NT2/D1 (cell line): Measurements from ENCODE around the gene VEZF1.

ENCODE experiments used
- DNase-seq: peaks from one replicate; pipeline ENCODE4 v3.0.0-alpha.2; 2011; ENCODE audit warnings: low read depth, low spot score
- H3K27me3 ChIP-seq: 2 replicates; pipeline ENCODE4 v1.6.0; 2011; ENCODE audit warnings: mild to moderate bottlenecking; ENCODE audit not compliant: insufficient read length, insufficient read depth
- H3K36me3 ChIP-seq: 2 replicates; pipeline ENCODE4 v1.6.1; 2011; ENCODE audit warnings: mild to moderate bottlenecking, low read length, mixed read lengths; ENCODE audit not compliant: insufficient read depth, insufficient read length
- H3K4me1 ChIP-seq: 2 replicates; pipeline ENCODE4 v1.5.1; 2011; ENCODE audit not compliant: insufficient read depth, insufficient read length
- H3K4me3 ChIP-seq: 2 replicates; pipeline ENCODE4 v1.5.1; 2011; ENCODE audit warnings: low read depth; ENCODE audit not compliant: insufficient read length
- H3K9ac ChIP-seq: 2 replicates; pipeline ENCODE4 v1.6.0; 2011; ENCODE audit warnings: low read depth; ENCODE audit not compliant: insufficient read length
- H3K9me3 ChIP-seq: 2 replicates; pipeline ENCODE4 v1.5.1; 2011; ENCODE audit warnings: mild to moderate bottlenecking, low read length; ENCODE audit not compliant: insufficient read depth
- SUZ12 ChIP-seq: IDR thresholded peaks from 2 replicates; pipeline ENCODE4 v1.6.1; 2011; ENCODE audit not compliant: insufficient read length, insufficient read depth; ENCODE audit errors: extremely low read depth
- YY1 ChIP-seq: IDR thresholded peaks from 2 replicates; pipeline ENCODE4 v1.6.1; 2011; ENCODE audit not compliant: insufficient read length, insufficient read depth
- ZNF274 ChIP-seq: IDR thresholded peaks from 2 replicates; pipeline ENCODE4 v1.6.1; 2011; ENCODE audit warnings: mild to moderate bottlenecking, low read depth, low read length

VEZF1 gene

GRCh38 chr17:58004060-58004459, 16.0 kb upstream of the VEZF1 start:
- Histone ChIP-seq H3K4me3 (peak overlapping the region; percentile 99), H3K4me1 (no peaks in the 10 kb centered on the region), H3K9me3 (no peaks in the 10 kb centered on the region), H3K9ac (no peak overlapping the region), H3K36me3 (peaks cover 73% of the 10 kb centered on the region), H3K27me3 (no peaks in the 10 kb centered on the region)
- DNase-seq = no peak
- no peak for TF ChIP-seq SUZ12
- TF ChIP-seq YY1 = no peak
- TF ChIP-seq ZNF274 = no peak

DNA sequence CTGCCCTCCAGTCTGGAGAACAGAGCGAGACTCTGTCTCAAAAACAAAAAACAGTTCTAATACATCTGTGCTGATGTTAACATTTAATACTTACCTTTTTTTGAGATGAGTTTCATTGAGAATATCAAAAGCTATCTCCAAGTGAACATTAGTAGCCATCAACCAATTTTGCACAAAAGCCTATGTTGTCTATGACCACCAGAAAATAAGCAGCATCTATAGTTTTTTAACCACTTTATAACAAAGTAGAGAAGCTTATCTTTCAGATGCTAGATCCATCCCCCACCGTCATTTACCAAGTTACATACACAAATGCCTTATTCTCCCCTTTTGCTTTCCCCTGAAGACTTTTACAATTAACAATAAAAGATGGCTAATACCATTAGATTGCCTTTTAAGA, 14.9 kb upstream of the VEZF1 start:
- DNase-seq = no peak

DNA sequence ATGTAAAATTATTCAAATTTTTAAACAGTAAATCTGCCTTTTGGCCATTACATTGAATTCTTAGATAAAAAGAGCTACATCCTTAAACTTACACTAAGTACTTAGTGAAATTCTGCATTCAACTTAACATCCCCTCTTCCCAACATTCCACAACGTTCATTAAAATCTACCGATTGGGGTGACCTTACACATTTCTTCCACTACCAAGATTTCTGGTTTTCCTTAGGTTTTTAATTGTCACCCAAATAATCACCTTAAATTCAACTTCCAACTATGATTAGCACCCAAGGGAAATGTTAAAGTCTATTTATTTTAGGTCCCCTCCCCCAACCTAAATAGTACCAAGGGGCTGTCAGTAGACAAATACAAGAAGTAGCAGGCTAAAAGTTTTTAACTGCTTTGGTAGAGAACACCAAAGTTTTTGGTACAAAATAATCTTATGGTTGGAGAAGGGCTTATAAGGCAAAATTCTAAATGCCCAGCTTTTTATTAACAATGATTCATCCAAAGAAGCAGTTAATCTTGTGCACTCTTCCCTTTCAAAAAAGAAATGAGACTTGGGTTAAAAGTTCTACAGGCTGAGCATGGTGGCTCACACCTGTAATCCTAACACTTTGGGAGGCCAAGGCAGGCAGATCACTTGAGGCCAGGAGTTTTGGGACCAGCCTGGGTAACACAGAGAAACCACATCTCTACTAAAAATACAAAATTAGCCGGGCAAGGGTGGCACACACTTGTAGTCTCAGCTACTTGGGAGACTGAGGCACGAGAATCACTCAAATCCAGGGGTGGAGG, 14.3 kb upstream of the VEZF1 start:
- Histone ChIP-seq H3K36me3 (peaks cover 90% of the 10 kb centered on the region), H3K9me3 (no peaks in the 10 kb centered on the region), H3K4me1 (no peaks in the 10 kb centered on the region), H3K9ac (no peak overlapping the region), H3K27me3 (no peaks in the 10 kb centered on the region), H3K4me3 (no peak overlapping the region)
- no peak for DNase-seq
- no peak for TF ChIP-seq YY1
- no peak for TF ChIP-seq ZNF274
- no peak for TF ChIP-seq SUZ12

More for the DNA sequence above, 14.9 kb upstream of the VEZF1 start:
- TF ChIP-seq YY1 (no peak), SUZ12 (no peak), ZNF274 (no peak)
- H3K4me3 ChIP-seq = no peak overlapping the region
- H3K9me3 ChIP-seq = no peaks in the 10 kb centered on the region
- H3K36me3 ChIP-seq = peaks cover 84% of the 10 kb centered on the region
- H3K9ac ChIP-seq = no peak overlapping the region
- no peaks in the 10 kb centered on the region for H3K27me3 ChIP-seq
- H3K4me1 ChIP-seq = no peaks in the 10 kb centered on the region

GRCh38 chr17:58001461-58002124, 13.5 kb upstream of the VEZF1 start:
- Histone ChIP-seq H3K36me3 (peaks cover 94% of the 10 kb centered on the region), H3K4me3 (no peak overlapping the region), H3K4me1 (no peaks in the 10 kb centered on the region), H3K9me3 (no peaks in the 10 kb centered on the region), H3K9ac (no peak overlapping the region), H3K27me3 (no peaks in the 10 kb centered on the region)
- TF ChIP-seq SUZ12 = no peak
- no peak for TF ChIP-seq ZNF274
- no peak for TF ChIP-seq YY1
- no peak for DNase-seq

GRCh38 chr17:57999496-58000017, 11.5 kb upstream of the VEZF1 start:
- H3K36me3 ChIP-seq = peaks cover 75% of the 10 kb centered on the region
- H3K27me3 ChIP-seq = no peaks in the 10 kb centered on the region
- H3K4me1 ChIP-seq = peaks cover 3% of the 10 kb centered on the region
- no peak overlapping the region for H3K9ac ChIP-seq
- DNase-seq = no peak
- TF ChIP-seq YY1 (no peak), ZNF274 (no peak), SUZ12 (no peak)
- H3K4me3 ChIP-seq = no peak overlapping the region
- H3K9me3 ChIP-seq = no peaks in the 10 kb centered on the region

DNA sequence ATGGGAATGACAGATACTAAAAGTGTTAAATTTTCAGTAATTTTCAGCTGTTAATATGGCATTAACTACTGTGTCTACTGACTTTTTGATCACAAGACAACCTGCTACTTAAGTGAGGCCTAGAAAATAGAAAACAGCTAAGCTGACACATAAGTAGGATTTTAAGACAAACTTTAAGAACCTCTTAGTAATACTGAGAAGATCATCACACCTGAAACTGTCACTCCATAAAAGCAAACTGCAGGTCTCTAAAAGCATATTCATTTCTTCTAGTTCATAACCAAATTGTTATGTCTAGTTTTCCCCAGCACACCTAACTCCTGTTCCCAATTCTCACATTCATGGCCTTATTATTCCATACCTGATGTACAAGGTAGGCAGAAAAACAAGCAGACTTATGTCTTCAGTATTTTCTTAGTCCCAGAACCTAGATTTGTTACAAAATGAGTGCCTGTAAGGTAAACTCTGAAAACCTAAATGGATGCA, 11.0 kb upstream of the VEZF1 start:
- DNase-seq = no peak
- Histone ChIP-seq H3K36me3 (peaks cover 70% of the 10 kb centered on the region), H3K9me3 (no peaks in the 10 kb centered on the region), H3K27me3 (no peaks in the 10 kb centered on the region), H3K4me1 (peaks cover 3% of the 10 kb centered on the region), H3K4me3 (no peak overlapping the region), H3K9ac (no peak overlapping the region)
- no peak for TF ChIP-seq SUZ12
- TF ChIP-seq YY1 = no peak
- TF ChIP-seq ZNF274 = no peak

DNA sequence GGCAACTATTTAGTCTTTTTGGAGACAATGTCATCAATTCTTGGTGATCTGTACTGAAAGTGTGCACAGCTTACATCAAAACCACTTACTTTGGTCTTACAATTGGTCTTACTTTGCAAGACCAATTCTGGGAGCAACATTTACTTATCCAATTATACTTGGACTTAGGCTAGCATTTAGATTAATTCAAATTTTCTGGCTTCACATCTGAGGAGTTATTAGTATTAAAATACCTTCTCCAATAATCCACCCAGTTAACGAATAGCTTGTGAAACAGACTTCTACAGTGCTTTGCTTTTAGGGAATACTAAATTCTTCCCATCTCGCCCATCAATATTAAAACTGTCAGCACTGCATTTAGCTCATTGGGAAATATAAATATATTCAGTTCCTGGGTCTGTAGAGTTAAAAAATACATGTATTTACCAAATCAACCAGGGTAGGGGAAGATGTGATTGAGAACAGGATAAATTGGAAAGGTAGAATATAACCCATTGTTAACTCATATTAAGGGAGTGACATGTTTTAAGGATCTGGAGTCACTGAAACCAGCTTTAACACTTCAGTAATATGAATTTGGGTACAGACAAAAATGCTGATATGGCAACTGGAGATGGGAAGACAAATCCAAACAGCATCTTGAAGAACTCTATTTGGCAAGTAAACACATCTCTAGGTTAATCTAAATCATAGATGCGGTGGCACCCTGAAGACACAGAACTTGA, 9.2 kb upstream of the VEZF1 start:
- Histone ChIP-seq H3K9ac (no peak overlapping the region), H3K4me3 (no peak overlapping the region), H3K9me3 (no peaks in the 10 kb centered on the region), H3K27me3 (no peaks in the 10 kb centered on the region), H3K36me3 (peaks cover 53% of the 10 kb centered on the region), H3K4me1 (peaks cover 3% of the 10 kb centered on the region)
- TF ChIP-seq SUZ12 (no peak), ZNF274 (no peak), YY1 (no peak)
- no peak for DNase-seq
